ENCODE data around the gene SIRPB1.

Gene SIRPB1

GRCh38 chr20:1625083-1625690, 5.4 kb upstream of the SIRPB1 start:
- H3K79me2 ChIP-seq (ENCODE audit: insufficient read depth, low read length), result no peaks in the 10 kb centered on the region
- ATAC-seq (ENCODE audit: insufficient read depth, low read depth) (no peak), DNase-seq (no peak)
- no peaks in the 10 kb centered on the region for H3K36me3 ChIP-seq (ENCODE audit: insufficient read depth, low read length)
- H3K27ac ChIP-seq (ENCODE audit: low read length), result no peak overlapping the region
- TF ChIP-seq EZH2 (IDR thresholded peaks at IDR 0.05; ENCODE audit: borderline replicate concordance, low read depth, low read length, severe bottlenecking) (no peak), CTCF (IDR thresholded peaks at IDR 0.05; ENCODE audit: borderline replicate concordance, extremely low read depth, low read length, poor library complexity, severe bottlenecking) (no peak)
- no peaks in the 10 kb centered on the region for H4K20me1 ChIP-seq (ENCODE audit: insufficient read depth, low read length)
- no peak overlapping the region for H2AFZ ChIP-seq (ENCODE audit: low read depth, low read length)
- H3K4me3 ChIP-seq (ENCODE audit: low read depth in 1 of 2, low read length in 2 of 2), result no peak overlapping the region
- peaks cover 7% of the 10 kb centered on the region for H3K4me1 ChIP-seq (ENCODE audit: insufficient read depth, low read length)
- H3K9ac ChIP-seq (ENCODE audit: low read depth, low read length), result no peak overlapping the region
- H3K4me2 ChIP-seq (ENCODE audit: insufficient read depth, low read length), result no peak overlapping the region
- no peaks in the 10 kb centered on the region for H3K9me3 ChIP-seq (ENCODE audit: insufficient read depth, low read length, severe bottlenecking)
- no peaks in the 10 kb centered on the region for H3K27me3 ChIP-seq (ENCODE audit: insufficient read depth, low read length, poor library complexity)

GRCh38 chr20:1623501-1624205, 3.8 kb upstream of the SIRPB1 start:
- Histone ChIP-seq H3K9me3 (ENCODE audit: insufficient read depth, low read length, severe bottlenecking) (no peaks in the 10 kb centered on the region), H3K4me1 (ENCODE audit: insufficient read depth, low read length) (peaks cover 20% of the 10 kb centered on the region), H3K9ac (ENCODE audit: low read depth, low read length) (no peak overlapping the region), H3K27me3 (ENCODE audit: insufficient read depth, low read length, poor library complexity) (no peaks in the 10 kb centered on the region), H3K4me2 (ENCODE audit: insufficient read depth, low read length) (no peak overlapping the region), H3K27ac (ENCODE audit: low read length) (no peak overlapping the region), H3K4me3 (ENCODE audit: low read depth in 1 of 2, low read length in 2 of 2) (no peak overlapping the region), H2AFZ (ENCODE audit: low read depth, low read length) (no peak overlapping the region), H4K20me1 (ENCODE audit: insufficient read depth, low read length) (no peaks in the 10 kb centered on the region), H3K36me3 (ENCODE audit: insufficient read depth, low read length) (no peaks in the 10 kb centered on the region), H3K79me2 (ENCODE audit: insufficient read depth, low read length) (no peaks in the 10 kb centered on the region)
- DNase-seq, result no peak
- TF ChIP-seq EZH2 (IDR thresholded peaks at IDR 0.05; ENCODE audit: borderline replicate concordance, low read depth, low read length, severe bottlenecking) (no peak), CTCF (IDR thresholded peaks at IDR 0.05; ENCODE audit: borderline replicate concordance, extremely low read depth, low read length, poor library complexity, severe bottlenecking) (no peak)
- no peak for ATAC-seq (ENCODE audit: insufficient read depth, low read depth)

GRCh38 chr20:1622450-1622849, 2.6 kb upstream of the SIRPB1 start:
- no peak overlapping the region for H3K4me3 ChIP-seq (ENCODE audit: low read depth in 1 of 2, low read length in 2 of 2)
- no peaks in the 10 kb centered on the region for H3K79me2 ChIP-seq (ENCODE audit: insufficient read depth, low read length)
- no peaks in the 10 kb centered on the region for H3K27me3 ChIP-seq (ENCODE audit: insufficient read depth, low read length, poor library complexity)
- H3K9me3 ChIP-seq (ENCODE audit: insufficient read depth, low read length, severe bottlenecking), result no peaks in the 10 kb centered on the region
- no peak overlapping the region for H2AFZ ChIP-seq (ENCODE audit: low read depth, low read length)
- H3K4me1 ChIP-seq (ENCODE audit: insufficient read depth, low read length), result peaks cover 20% of the 10 kb centered on the region
- H3K4me2 ChIP-seq (ENCODE audit: insufficient read depth, low read length), result no peak overlapping the region
- ATAC-seq (ENCODE audit: insufficient read depth, low read depth) (no peak), DNase-seq (no peak)
- H4K20me1 ChIP-seq (ENCODE audit: insufficient read depth, low read length), result no peaks in the 10 kb centered on the region
- no peak for TF ChIP-seq EZH2 (IDR thresholded peaks at IDR 0.05; ENCODE audit: borderline replicate concordance, low read depth, low read length, severe bottlenecking)
- TF ChIP-seq CTCF (IDR thresholded peaks at IDR 0.05; ENCODE audit: borderline replicate concordance, extremely low read depth, low read length, poor library complexity, severe bottlenecking), result no peak
- no peak overlapping the region for H3K9ac ChIP-seq (ENCODE audit: low read depth, low read length)
- no peaks in the 10 kb centered on the region for H3K36me3 ChIP-seq (ENCODE audit: insufficient read depth, low read length)
- no peak overlapping the region for H3K27ac ChIP-seq (ENCODE audit: low read length)

All from DND-41 (cell line).